GM12878 (cell line): ENCODE measurements around the gene DOCK1. TPM values are rescaled to one million over a fixed set of nuclear protein-coding genes. Genes with fewer than 3 reads are reported as not detected.

Source experiments
- ATAC-seq: fragments of 200-7000 bp; cut with Tn5 transposase; 3 replicates; pipeline ENCODE4 v1.9.1; 2020; ENCODE audit warnings: mild to moderate bottlenecking, moderate library complexity
- BruUV-seq: library from RNA; stranded (reverse); fragments of 400-500 nt; replicated peaks from 2 replicates; lab custom pipeline; 2021; lab: Mats Ljungman, UMichigan
- CTCF ChIA-PET: fragments of 300-600 bp; sonication (Branson Sonifier 250); formaldehyde crosslinking; extraction: SDS; loops from one replicate; lab custom pipeline; 2021; ENCODE audit warnings: inconsistent platforms; lab: Yijun Ruan, JAX
- POLR2A ChIA-PET: fragments of 350-600 bp; formaldehyde crosslinking; extraction: SDS; loops from one replicate; lab custom pipeline; 2021; ENCODE audit warnings: inconsistent platforms; lab: Charles Lee
- RAD21 ChIA-PET: fragments of 300-600 bp; sonication (Branson Sonifier 250); formaldehyde crosslinking; loops from one replicate; lab custom pipeline; 2023; ENCODE audit warnings: antibody characterized with exemption; ENCODE audit not compliant: unreplicated experiment; lab: Charles Lee
- SMC1A ChIA-PET: fragments of 300-600 bp; sonication (Branson Sonifier 250); formaldehyde crosslinking; loops from one replicate; lab custom pipeline; 2023; ENCODE audit not compliant: unreplicated experiment, uncharacterized antibody; lab: Charles Lee
- DNase-seq: peaks from one replicate; pipeline ENCODE4 v3.0.0-alpha.2; 2011; ENCODE audit warnings: low read depth, low spot score
- FAIRE-seq: peaks from 3 replicates; lab custom pipeline; 2011; peaks lifted over from hg19 to GRCh38; lab: Jason Lieb, UNC
- H2AFZ ChIP-seq: 2 replicates; pipeline ENCODE4 v1.6.0; 2011; ENCODE audit warnings: low read depth, low read length, control low read depth; ENCODE audit not compliant: control insufficient read depth
- H3K27ac ChIP-seq: 2 replicates; pipeline ENCODE4 v1.5.1; 2011; ENCODE audit warnings: control low read depth; ENCODE audit not compliant: control insufficient read depth, insufficient read depth
- H3K27me3 ChIP-seq, 2 experiments: replicated peaks in 1 of 2; 2 replicates each; pipeline versions ENCODE4 v1.6.0 to v1.6.1; 2011; ENCODE audit warnings: low read length in 1 of 2; ENCODE audit not compliant: control insufficient read depth in 2 of 2, insufficient read depth in 2 of 2
- H3K36me3 ChIP-seq, 2 experiments: 2 replicates each; pipeline ENCODE4 v1.5.1; 2011; ENCODE audit warnings: low read length in 1 of 2; ENCODE audit not compliant: control insufficient read depth in 2 of 2, insufficient read depth in 2 of 2
- H3K4me1 ChIP-seq: 2 replicates; pipeline ENCODE4 v1.6.1; 2011; ENCODE audit warnings: mild to moderate bottlenecking, low read length, moderate library complexity, mixed read lengths; ENCODE audit not compliant: control insufficient read depth, insufficient read depth
- H3K4me2 ChIP-seq: 2 replicates; pipeline ENCODE4 v1.6.0; 2011; ENCODE audit warnings: control low read depth; ENCODE audit not compliant: control insufficient read depth, insufficient read depth
- H3K4me3 ChIP-seq: fragments of 200-600 bp; sonication (generic); 2 replicates; pipeline ENCODE4 v1.5.1; 2016
- H3K79me2 ChIP-seq: 2 replicates; pipeline ENCODE4 v1.6.0; 2011; ENCODE audit warnings: low read length; ENCODE audit not compliant: control insufficient read depth, insufficient read depth
- H3K9ac ChIP-seq: 2 replicates; pipeline ENCODE4 v1.8.0; 2011; ENCODE audit warnings: low read length, control low read depth, mixed read lengths; ENCODE audit not compliant: control insufficient read depth, insufficient read depth
- H3K9me3 ChIP-seq: replicated peaks from 3 replicates; pipeline ENCODE4 v1.5.1; 2011; ENCODE audit warnings: mild to moderate bottlenecking, low read length; ENCODE audit not compliant: control insufficient read depth, insufficient read depth
- H4K20me1 ChIP-seq: 2 replicates; pipeline ENCODE4 v1.6.0; 2011; ENCODE audit not compliant: control insufficient read depth, insufficient read depth
- CBX5 ChIP-seq: sonication (generic); IDR thresholded peaks from 2 replicates; pipeline ENCODE4 v1.6.1; 2016; ENCODE audit warnings: low read depth, moderate library complexity, mild to moderate bottlenecking, inconsistent platforms
- CREM ChIP-seq: IDR thresholded peaks from 2 replicates; pipeline ENCODE4 v1.6.1; 2014; ENCODE audit warnings: antibody characterized with exemption, low read depth
- CTCF ChIP-seq, 3 experiments: IDR thresholded peaks in 2 of 3; conservative IDR thresholded peaks in 1 of 3; 2 replicates each; pipeline ENCODE4 v1.5.1; 2011; ENCODE audit warnings: low read depth in 3 of 3, low read length in 3 of 3, mild to moderate bottlenecking in 3 of 3, control low read depth in 2 of 3, moderate library complexity in 2 of 3, inconsistent platforms in 1 of 3, mixed read lengths in 1 of 3; ENCODE audit not compliant: control insufficient read depth in 2 of 3, insufficient read depth in 1 of 3; ENCODE audit errors: extremely low read depth in 1 of 3
- IRF4 ChIP-seq: IDR thresholded peaks from 2 replicates; pipeline ENCODE4 v1.6.1; 2011; ENCODE audit warnings: low read depth, low read length
- MAX ChIP-seq: IDR thresholded peaks from 2 replicates; pipeline ENCODE4 v1.6.1; 2012; ENCODE audit warnings: low read depth, low read length, improper control_type of control experiment
- MEF2A ChIP-seq: IDR thresholded peaks from 2 replicates; pipeline ENCODE4 v1.6.1; 2011; ENCODE audit warnings: low read depth, mild to moderate bottlenecking, low read length, moderate library complexity; ENCODE audit not compliant: insufficient read depth
- MTA2 ChIP-seq: fragments of 450-650 bp; IDR thresholded peaks from 2 replicates; pipeline ENCODE4 v1.6.1; 2016; ENCODE audit warnings: low read depth, mild to moderate bottlenecking, moderate library complexity
- NR2C1 ChIP-seq: fragments of 450-650 bp; IDR thresholded peaks from 2 replicates; pipeline ENCODE4 v1.6.1; 2017; ENCODE audit warnings: antibody characterized with exemption, mild to moderate bottlenecking, moderate library complexity
- SKIL ChIP-seq: fragments of 450-650 bp; IDR thresholded peaks from 2 replicates; pipeline ENCODE4 v1.6.1; 2017; ENCODE audit warnings: mild to moderate bottlenecking, low read depth, inconsistent platforms; ENCODE audit not compliant: poor library complexity, severe bottlenecking
- SP1 ChIP-seq: IDR thresholded peaks from one replicate; pipeline ENCODE4 v1.6.1; 2011; ENCODE audit warnings: low read depth, low read length
- ZNF687 ChIP-seq: fragments of 450-650 bp; IDR thresholded peaks from 2 replicates; pipeline ENCODE4 v1.6.1; 2017; ENCODE audit warnings: mild to moderate bottlenecking, moderate library complexity
- ZZZ3 ChIP-seq: IDR thresholded peaks from 2 replicates; pipeline ENCODE4 v1.6.1; 2011; ENCODE audit warnings: low read depth; ENCODE audit not compliant: control insufficient read depth, insufficient read length
- WGBS: methylation state at CpG from one replicate; pipeline ENCODE4 v1.1.6; 2016; ENCODE audit warnings: low lambda C conversion rate; ENCODE audit not compliant: insufficient replicate concordance, insufficient coverage; ENCODE audit errors: missing lambda C conversion rate; 5-methylcytosine and 5-hydroxymethylcytosine counted together
- in situ Hi-C: fragments of 300-500 bp; cut with MboI; formaldehyde crosslinking; loops from 9 replicates; pipeline ENCODE4 v1.14.3; 2018; ENCODE audit warnings: mixed read lengths
- intact Hi-C: fragments of 100-400 bp; cut with micrococcal nuclease; formaldehyde crosslinking; loops from one replicate; pipeline ENCODE4 v1.14.2; 2022; ENCODE audit not compliant: unreplicated experiment
- polyA plus RNA-seq, 11 experiments: library from polyadenylated mRNA; depleted of rRNA in 4 of 11; unstranded in 6 of 11; stranded (reverse) in 5 of 11; fragments of >200 nt; fragmentation: Nextera tagmentation in 4 of 11; fragmentation: Illumina TruSeq in 1 of 11; extraction: Ambion mirVana in 4 of 11; extraction: Trizol in 1 of 11; gene quantifications; 1 replicate in 1 of 11; 2 replicates in 10 of 11; pipeline versions ENCODE4 v1.2.1 to v1.2.3, GENCODE V29; 2011 to 2016; ENCODE audit warnings: inconsistent platforms in 2 of 11, missing spikeins in 2 of 11, low read depth in 1 of 11
- total RNA-seq, 4 experiments: library from RNA; depleted of rRNA in 3 of 4; stranded (reverse); fragments of >200 nt in 3 of 4; fragmentation: Illumina TruSeq in 1 of 4; extraction: Trizol in 1 of 4; gene quantifications; 2 replicates each; pipeline versions ENCODE4 v1.2.1 to v1.2.3, GENCODE V29; 2013 to 2021

DOCK1 gene
- total and polyA plus RNA-seq, 10 of the 15 experiments (the other 5 are each of a cell fraction or from before 2014, with no cell fraction given) = 0.05 to 0.18 TPM; not detected in 8

- TF ChIP-seq SP1 (no peak), ZZZ3 (no peak), CBX5 (no peak)
Observed at GRCh38 chr10:127402596-127403409, 497.6 kb downstream of the DOCK1 start (continued).

GRCh38 chr10:127405221-127405620 is 500.0 kb downstream of the DOCK1 start:
- SMC1A ChIA-PET = no interaction called here
- Histone ChIP-seq H3K27ac (no peak overlapping the region), H2AFZ (no peak overlapping the region), H3K79me2 (no peaks in the 10 kb centered on the region), H3K9ac (no peak overlapping the region), H4K20me1 (no peaks in the 10 kb centered on the region), H3K36me3 (no peaks in the 10 kb centered on the region), H3K4me1 (no peaks in the 10 kb centered on the region), H3K4me3 (no peak overlapping the region), H3K27me3 (no peaks in the 10 kb centered on the region), H3K9me3 (no peaks in the 10 kb centered on the region), H3K4me2 (no peak overlapping the region)
- CTCF ChIA-PET = no interaction called here
- FAIRE-seq (no peak), ATAC-seq (no peak), DNase-seq (no peak)
- intact Hi-C loops (no loop called here), in situ Hi-C loops (no loop called here)
- POLR2A ChIA-PET = no interaction called here
- RAD21 ChIA-PET = no interaction called here
- no TSS peak for BruUV-seq
- no peak for TF ChIP-seq CREM
- no peak for TF ChIP-seq MEF2A
- no peak for TF ChIP-seq CTCF (IDR thresholded peaks at IDR 0.05 in 2 of 3, conservative IDR thresholded peaks at IDR 0.05 in 1 of 3; ENCODE audit: control insufficient read depth in 2 of 3, extremely low read depth in 1 of 3, insufficient read depth in 1 of 3, low read depth in 3 of 3, low read length in 3 of 3)
- no peak for TF ChIP-seq IRF4
- no peak for TF ChIP-seq MTA2
- TF ChIP-seq SKIL = no peak
- no peak for TF ChIP-seq NR2C1
- TF ChIP-seq ZNF687 = no peak
- TF ChIP-seq MAX = no peak
- WGBS = 26% methylated on average over 4 of the region's 4 CpGs
